H1 (cell line): ENCODE data around the gene GRID1. TPM values are rescaled to one million over a fixed set of nuclear protein-coding genes. Genes with fewer than 3 reads are reported as not detected.
A peak's percentile ranks its signal among the peaks of the same experiment; 100 is the strongest.

Experiments
- CTCF ChIA-PET: fragments of 300-600 bp; sonication (Branson Sonifier 250); formaldehyde crosslinking; loops from one replicate; lab custom pipeline; 2021; ENCODE audit not compliant: partially characterized antibody; lab: Charles Lee
- POLR2A ChIA-PET: fragments of 300-600 bp; sonication (Branson Sonifier 250); formaldehyde crosslinking; loops from one replicate; lab custom pipeline; 2021; ENCODE audit warnings: inconsistent platforms; ENCODE audit not compliant: partially characterized antibody; lab: Charles Lee
- DNase-seq, 2 experiments: peaks; one replicate each; pipeline versions ENCODE4 v3.0.0 to v3.0.0-alpha.2; 2010 to 2022; ENCODE audit warnings: low spot score in 2 of 2, low read depth in 1 of 2, mixed read lengths in 1 of 2
- FAIRE-seq: peaks from 2 replicates; lab custom pipeline; 2011; peaks lifted over from hg19 to GRCh38; lab: Jason Lieb, UNC
- H2AFZ ChIP-seq: 2 replicates; pipeline ENCODE4 v1.8.1; 2012; ENCODE audit warnings: low read length, inconsistent platforms
- H2AK5ac ChIP-seq: 2 replicates; pipeline ENCODE4 v1.6.1; 2013; ENCODE audit warnings: low read depth, low read length
- H2BK120ac ChIP-seq: replicated peaks from 2 replicates; pipeline ENCODE3; 2013; ENCODE audit warnings: low read depth, low read length, inconsistent platforms
- H2BK12ac ChIP-seq: 2 replicates; pipeline ENCODE4 v1.6.1; 2013; ENCODE audit warnings: low read depth, low read length
- H2BK15ac ChIP-seq: 2 replicates; pipeline ENCODE4 v1.6.1; 2013; ENCODE audit warnings: low read length
- H2BK20ac ChIP-seq: 2 replicates; pipeline ENCODE4 v1.6.1; 2013; ENCODE audit warnings: low read length
- H2BK5ac ChIP-seq: 2 replicates; pipeline ENCODE4 v1.6.1; 2013; ENCODE audit warnings: low read depth, low read length
- H3K14ac ChIP-seq: 2 replicates; pipeline ENCODE4 v1.6.1; 2013; ENCODE audit warnings: inconsistent platforms; ENCODE audit not compliant: insufficient read length
- H3K18ac ChIP-seq: 2 replicates; pipeline ENCODE4 v1.6.1; 2013; ENCODE audit warnings: low read length; ENCODE audit errors: extremely low read depth
- H3K23ac ChIP-seq: 2 replicates; pipeline ENCODE4 v1.6.1; 2013; ENCODE audit warnings: inconsistent platforms; ENCODE audit not compliant: insufficient read length
- H3K23me2 ChIP-seq: 2 replicates; pipeline ENCODE4 v1.6.1; 2013; ENCODE audit warnings: low read depth, low read length
- H3K27ac ChIP-seq: 2 replicates; pipeline ENCODE4 v1.6.1; 2011; ENCODE audit warnings: low read depth, low read length, inconsistent platforms
- H3K27me3 ChIP-seq, 4 experiments: replicated peaks in 1 of 4; 1 replicate in 1 of 4; 2 replicates in 3 of 4; pipeline versions ENCODE4 v1.6.1 to v1.8.1; 2011 to 2013; ENCODE audit warnings: low read length in 3 of 4, mild to moderate bottlenecking in 3 of 4, inconsistent platforms in 2 of 4, mixed read lengths in 2 of 4, moderate library complexity in 1 of 4; ENCODE audit not compliant: control insufficient read depth in 3 of 4, insufficient read depth in 3 of 4; ENCODE audit errors: extremely low read depth in 1 of 4
- H3K36me3 ChIP-seq, 4 experiments: 2 replicates each; pipeline versions ENCODE4 v1.6.1 to v1.8.1; 2011 to 2013; ENCODE audit warnings: mild to moderate bottlenecking in 4 of 4, low read length in 3 of 4, moderate library complexity in 2 of 4, control low read depth in 1 of 4, inconsistent platforms in 1 of 4; ENCODE audit not compliant: insufficient read depth in 4 of 4, control insufficient read depth in 2 of 4
- H3K4ac ChIP-seq: replicated peaks from 2 replicates; pipeline ENCODE3; 2013; ENCODE audit warnings: low read length, low read depth, mixed read lengths, inconsistent platforms; ENCODE audit not compliant: insufficient read length
- H3K4me1 ChIP-seq, 4 experiments: replicated peaks in 1 of 4; 1 replicate in 1 of 4; 2 replicates in 3 of 4; pipeline versions ENCODE4 v1.6.1 to v1.8.1; 2011 to 2013; ENCODE audit warnings: low read length in 3 of 4, inconsistent platforms in 2 of 4, mixed read lengths in 1 of 4; ENCODE audit not compliant: insufficient read depth in 4 of 4, control insufficient read depth in 3 of 4
- H3K4me2 ChIP-seq, 2 experiments: 2 replicates each; pipeline versions ENCODE4 v1.6.1 to v1.8.1; 2011 to 2013; ENCODE audit warnings: low read depth in 2 of 2, low read length in 2 of 2, control low read depth in 1 of 2, inconsistent platforms in 1 of 2, mild to moderate bottlenecking in 1 of 2; ENCODE audit not compliant: insufficient read depth in 1 of 2
- H3K4me3 ChIP-seq, 4 experiments: fragments of 200-600, 300-600 bp in 1 of 4; sonication (generic), shearing (Covaris generic), sonication (Bioruptor Twin) in 1 of 4; 2 replicates each; pipeline versions ENCODE4 v1.5.1 to v1.8.1; 2011 to 2016; ENCODE audit warnings: low read length in 4 of 4, low read depth in 3 of 4, control low read depth in 2 of 4, inconsistent platforms in 2 of 4, mild to moderate bottlenecking in 2 of 4, mixed read lengths in 1 of 4, moderate library complexity in 1 of 4; ENCODE audit not compliant: insufficient read depth in 2 of 4; ENCODE audit errors: extremely low read depth in 1 of 4
- H3K56ac ChIP-seq: replicated peaks from 2 replicates; pipeline ENCODE3; 2013; ENCODE audit warnings: low read depth, mild to moderate bottlenecking, mixed read lengths, low read length, inconsistent platforms; ENCODE audit not compliant: insufficient read length
- H3K79me1 ChIP-seq: 2 replicates; pipeline ENCODE4 v1.6.1; 2013; ENCODE audit warnings: low read depth, low read length, control low read depth
- H3K79me2 ChIP-seq, 2 experiments: 2 replicates each; pipeline versions ENCODE4 v1.6.1 to v1.8.1; 2012 to 2013; ENCODE audit warnings: low read length in 2 of 2, mild to moderate bottlenecking in 2 of 2, inconsistent platforms in 1 of 2; ENCODE audit not compliant: insufficient read depth in 2 of 2, control insufficient read depth in 1 of 2
- H3K9ac ChIP-seq, 4 experiments: replicated peaks in 1 of 4; 1 replicate in 1 of 4; 2 replicates in 3 of 4; pipeline versions ENCODE4 v1.6.1 to v1.8.1; 2011 to 2013; ENCODE audit warnings: low read depth in 3 of 4, low read length in 3 of 4, control low read depth in 2 of 4, mild to moderate bottlenecking in 2 of 4, moderate library complexity in 2 of 4, inconsistent platforms in 1 of 4; ENCODE audit errors: extremely low read depth in 1 of 4
- H3K9me3 ChIP-seq, 2 experiments: 2 replicates each; pipeline versions ENCODE4 v1.6.1 to v1.8.1; 2012 to 2013; ENCODE audit warnings: mild to moderate bottlenecking in 2 of 2, moderate library complexity in 2 of 2, control low read depth in 1 of 2, inconsistent platforms in 1 of 2, low read depth in 1 of 2, low read length in 1 of 2, mixed read lengths in 1 of 2; ENCODE audit not compliant: insufficient read depth in 2 of 2
- H4K20me1 ChIP-seq, 2 experiments: replicated peaks in 1 of 2; 2 replicates each; pipeline versions ENCODE3 to v1.8.1; 2011 to 2013; ENCODE audit warnings: inconsistent platforms in 2 of 2, low read length in 2 of 2, mild to moderate bottlenecking in 1 of 2; ENCODE audit not compliant: insufficient read depth in 2 of 2, control insufficient read depth in 1 of 2
- H4K5ac ChIP-seq: 2 replicates; pipeline ENCODE4 v1.6.1; 2013; ENCODE audit warnings: low read length, low read depth, mixed read lengths, inconsistent platforms; ENCODE audit not compliant: insufficient read length
- H4K8ac ChIP-seq: 2 replicates; pipeline ENCODE4 v1.8.0; 2013; ENCODE audit warnings: mild to moderate bottlenecking, moderate library complexity, low read length, inconsistent platforms; ENCODE audit not compliant: insufficient read depth; ENCODE audit errors: extremely low read depth
- H4K91ac ChIP-seq: replicated peaks from 2 replicates; pipeline ENCODE3; 2013; ENCODE audit warnings: low read length, mixed read lengths, inconsistent platforms; ENCODE audit not compliant: insufficient read length
- CEBPB ChIP-seq: IDR thresholded peaks from 2 replicates; pipeline ENCODE4 v1.6.1; 2012; ENCODE audit warnings: low read depth, low read length
- EGR1 ChIP-seq: IDR thresholded peaks from 2 replicates; pipeline ENCODE4 v1.6.1; 2011; ENCODE audit warnings: low read depth, low read length, borderline replicate concordance
- GTF2F1 ChIP-seq: IDR thresholded peaks from 2 replicates; pipeline ENCODE4 v1.6.1; 2012; ENCODE audit warnings: low read depth, low read length, improper control_type of control experiment, borderline replicate concordance
- HDAC2 ChIP-seq, 2 experiments: fragments of 300-600 bp in 1 of 2; sonication (generic) in 1 of 2; IDR thresholded peaks; 2 replicates each; pipeline ENCODE4 v1.6.1; 2011 to 2012; ENCODE audit warnings: low read depth in 2 of 2, low read length in 2 of 2, mild to moderate bottlenecking in 2 of 2, moderate library complexity in 2 of 2, borderline replicate concordance in 1 of 2, inconsistent platforms in 1 of 2
- JUND ChIP-seq: IDR thresholded peaks from 2 replicates; pipeline ENCODE4 v1.6.1; 2011; ENCODE audit warnings: mild to moderate bottlenecking, improper control_type of control experiment, low read length
- MAFK ChIP-seq: IDR thresholded peaks from 2 replicates; pipeline ENCODE4 v1.6.1; 2012; ENCODE audit warnings: low read depth, mild to moderate bottlenecking, improper control_type of control experiment, low read length
- POLR2AphosphoS5 ChIP-seq: IDR thresholded peaks from 2 replicates; pipeline ENCODE4 v1.6.1; 2011; ENCODE audit warnings: low read depth, low read length
- SAP30 ChIP-seq: fragments of 300-600 bp; sonication (generic); IDR thresholded peaks from 2 replicates; pipeline ENCODE4 v1.7.1; 2012; ENCODE audit warnings: low read length, moderate library complexity, mild to moderate bottlenecking, inconsistent platforms; ENCODE audit not compliant: insufficient read depth, insufficient replicate concordance
- SIN3A ChIP-seq, 2 experiments: IDR thresholded peaks in 1 of 2; conservative IDR thresholded peaks in 1 of 2; 2 replicates each; pipeline ENCODE4 v1.6.1; 2011 to 2012; ENCODE audit warnings: low read length in 2 of 2, improper control_type of control experiment in 1 of 2, low read depth in 1 of 2, mild to moderate bottlenecking in 1 of 2
- SIRT6 ChIP-seq: IDR thresholded peaks from one replicate; pipeline ENCODE4 v1.7.1; 2012; ENCODE audit warnings: low read length, inconsistent platforms
- SUZ12 ChIP-seq: fragments of 200-600 bp; sonication (generic); IDR thresholded peaks from 2 replicates; pipeline ENCODE4 v1.6.1; 2012; ENCODE audit warnings: mild to moderate bottlenecking, inconsistent platforms, low read length, moderate library complexity, mixed read lengths
- TCF12 ChIP-seq: IDR thresholded peaks from 2 replicates; pipeline ENCODE4 v1.6.1; 2011; ENCODE audit warnings: low read depth, mild to moderate bottlenecking, low read length
- WGBS, 2 experiments: shearing (Covaris generic) in 1 of 2; methylation state at CpG; one replicate each; pipeline versions ENCODE4 v1.1.6 to v1.1.7; 2013 to 2015; ENCODE audit warnings: low lambda C conversion rate in 2 of 2, mixed read lengths in 2 of 2, inconsistent platforms in 1 of 2, low coverage in 1 of 2, missing lambda C conversion rate in 1 of 2; ENCODE audit not compliant: insufficient replicate concordance in 2 of 2, insufficient coverage in 1 of 2, insufficient read length in 1 of 2; ENCODE audit errors: extremely low coverage in 1 of 2, missing lambda C conversion rate in 1 of 2; 5-methylcytosine and 5-hydroxymethylcytosine counted together
- polyA plus RNA-seq, 7 experiments: library from polyadenylated mRNA; depleted of rRNA in 3 of 7; stranded (reverse) in 5 of 7; unstranded in 2 of 7; fragments of >200 nt in 5 of 7; fragments of 200-250 nt in 2 of 7; gene quantifications; 1 replicate in 5 of 7; 2 replicates in 1 of 7; 4 replicates in 1 of 7; pipeline versions ENCODE4 v1.2.1 to v1.2.3, GENCODE V29; 2011 to 2013; ENCODE audit warnings: missing spikeins in 2 of 7, mixed read lengths in 2 of 7
- total RNA-seq: library from RNA; stranded (reverse); fragmentation: NEBNext Ultra II Directional; extraction: Animal tissue kit (Norgen Biotek cat#: 25700); gene quantifications from 2 replicates; pipeline ENCODE4 v1.2.1, GENCODE V29; 2021

The GRID1 gene
- total and polyA plus RNA-seq, 2 of the 8 experiments (the other 6 are each of a cell fraction or from before 2014, with no cell fraction given) = 0.22 to 0.30 TPM

DNA sequence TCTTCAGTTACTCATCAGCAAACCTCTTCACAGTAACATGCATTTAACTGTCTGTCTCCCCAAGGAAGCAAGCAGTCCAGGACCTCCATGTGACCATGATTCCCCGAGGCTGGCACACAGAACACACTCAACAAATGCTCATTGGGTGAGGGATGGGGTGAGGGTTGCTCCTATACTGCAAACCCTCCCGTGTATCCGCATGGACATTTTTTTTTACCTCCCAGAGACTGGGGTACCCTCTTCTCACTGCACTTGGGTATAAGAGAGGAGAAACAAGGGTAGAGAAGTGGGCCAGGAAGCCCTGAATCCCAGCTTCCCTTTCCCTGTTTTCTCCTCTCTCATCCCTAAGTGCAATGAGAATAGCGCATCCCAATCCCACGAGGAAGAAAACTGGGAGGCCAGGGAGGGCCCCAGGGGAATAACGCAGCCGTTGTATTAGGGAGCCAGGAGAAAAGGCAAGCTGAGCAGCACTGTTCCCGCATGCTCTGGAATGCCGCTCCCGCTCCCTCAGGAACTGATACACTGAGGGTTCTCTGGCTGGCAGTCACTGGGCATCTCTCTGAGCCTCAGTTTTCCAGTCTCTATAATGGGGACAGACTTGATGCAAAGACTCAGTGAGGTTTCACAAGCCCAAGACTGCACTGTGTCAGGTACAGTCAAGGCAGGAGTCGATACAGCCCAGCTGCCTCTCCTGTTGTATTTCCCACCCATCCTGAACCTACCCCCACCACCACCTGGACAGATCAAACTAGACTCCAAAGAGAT is 134.6 kb downstream of the GRID1 start:
- no peak overlapping the region for H3K56ac ChIP-seq
- H2AK5ac ChIP-seq = peak overlapping the region; percentile 60; the same call in 1 of the 2 replicates
- H2BK12ac ChIP-seq = peak overlapping the region; percentile 62; the same call in 1 of the 2 replicates
- H3K9me3 ChIP-seq = peaks cover 0 to 7% of the 10 kb centered on the region in 2 experiments; a peak in 2 of 4 replicates
- CTCF ChIA-PET = interaction anchor here (0.7 to 1.2 kb wide), 3 partner anchors 29 to 60 kb away, joined by 3 read pairs; no protein-coding TSS in a partner anchor
- H4K8ac ChIP-seq = no peak overlapping the region; the same call in 1 of the 2 replicates
- DNase-seq (no peak), FAIRE-seq (no peak)
- H3K4me2 ChIP-seq = no peak overlapping the region
- WGBS, 2 experiments = 76% methylated on average over 10 of the region's 11 CpGs; no CpG with 5 or more reads in 1 of the 2 experiments
- peak overlapping the region; percentile 30 for H2BK120ac ChIP-seq
- no peak overlapping the region for H3K4ac ChIP-seq
- 0 out of 2 replicates have a peak overlapping the region, but pooled peaks have one; percentile 40 for H2BK20ac ChIP-seq
- no peak overlapping the region for H3K14ac ChIP-seq
- no peak overlapping the region for H2BK5ac ChIP-seq
- peak overlapping the region; percentile 10; the same call in 1 of the 2 replicates for H2BK15ac ChIP-seq
- no peak overlapping the region for H4K91ac ChIP-seq
- no peaks in the 10 kb centered on the region for H3K36me3 ChIP-seq
- no peaks in the 10 kb centered on the region for H3K79me2 ChIP-seq
- no peak overlapping the region; a peak in 1 of 7 replicates for H3K9ac ChIP-seq
- no peak overlapping the region for H3K23ac ChIP-seq
- H3K18ac ChIP-seq = no peak overlapping the region
- no peak overlapping the region for H4K5ac ChIP-seq
- no peaks in the 10 kb centered on the region for H4K20me1 ChIP-seq
- POLR2A ChIA-PET = interaction anchor here (1.9 kb wide), 1 partner anchor 11 kb away, joined by 6 read pairs; no protein-coding TSS in a partner anchor
- no peaks in the 10 kb centered on the region for H3K27me3 ChIP-seq
- H3K4me1 ChIP-seq = peaks cover 0 to 23% (median 16%) of the 10 kb centered on the region in 4 experiments; a peak in 6 of 7 replicates
- no peak overlapping the region for H3K4me3 ChIP-seq
- no peak overlapping the region for H2AFZ ChIP-seq
- peaks cover 4% of the 10 kb centered on the region; the same call in 1 of the 2 replicates for H3K23me2 ChIP-seq
- H3K79me1 ChIP-seq = no peaks in the 10 kb centered on the region
- H3K27ac ChIP-seq = no peak overlapping the region
- no peak for TF ChIP-seq TCF12
- TF ChIP-seq POLR2AphosphoS5 = no peak
- peak in 1 of 2 experiments; percentile 60; a peak in 1 of 4 replicates for TF ChIP-seq HDAC2 (IDR thresholded peaks at IDR 0.05; ENCODE audit: borderline replicate concordance in 1 of 2, low read depth in 2 of 2, low read length in 2 of 2)
- TF ChIP-seq EGR1 = no peak
- TF ChIP-seq GTF2F1 = no peak
- no peak for TF ChIP-seq MAFK
- no peak for TF ChIP-seq SIN3A (conservative IDR thresholded peaks at IDR 0.05 in 1 of 2, IDR thresholded peaks at IDR 0.05 in 1 of 2; ENCODE audit: low read depth in 1 of 2, low read length in 2 of 2)
- TF ChIP-seq CEBPB = no peak
- no peak for TF ChIP-seq JUND
- no peak for TF ChIP-seq SAP30
- TF ChIP-seq SIRT6 = no peak
- no peak for TF ChIP-seq SUZ12
